NCI-H2227 (cell line): ENCODE results near the gene BRSK1.

Experiments
- DNase-seq: peaks from one replicate; lab custom pipeline; 2025; ENCODE audit not compliant: unreplicated experiment; lab: John Stamatoyannopoulos, UW

Gene BRSK1

GRCh38 chr19:55253842-55254624 is 29.8 kb upstream of the BRSK1 start:
- no peak for DNase-seq

GRCh38 chr19:55254625-55254977 is 29.2 kb upstream of the BRSK1 start:
- DNase-seq, result no peak

GRCh38 chr19:55255618-55256423 is 28.0 kb upstream of the BRSK1 start:
- DNase-seq, result no peak

GRCh38 chr19:55256562-55257460 is 27.0 kb upstream of the BRSK1 start:
- DNase-seq, result no peak

GRCh38 chr19:55257461-55258420 is 26.1 kb upstream of the BRSK1 start:
- peak; percentile 72 for DNase-seq

- DNase-seq, result peak; percentile 81
Observed at GRCh38 chr19:55258476-55258827, 25.3 kb upstream of the BRSK1 start.

- DNase-seq, result peak; percentile 100
Observed at GRCh38 chr19:55258828-55259539, 24.8 kb upstream of the BRSK1 start, which contains the start of gene PPP6R1. Gene PPP6R1 (minus strand): TSS chr19:55259017. CDS start chr19:55247103, 11,914 bp downstream.

GRCh38 chr19:55259540-55260210 is 24.1 kb upstream of the BRSK1 start:
- DNase-seq, result peak; percentile 82

- peak; percentile 41 for DNase-seq
Observed at GRCh38 chr19:55261671-55262126, 22.1 kb upstream of the BRSK1 start.

GRCh38 chr19:55262359-55262758 is 21.4 kb upstream of the BRSK1 start:
- DNase-seq, result no peak

GRCh38 chr19:55264531-55264930 is 19.3 kb upstream of the BRSK1 start:
- no peak for DNase-seq

GRCh38 chr19:55265173-55265572 is 18.6 kb upstream of the BRSK1 start:
- no peak for DNase-seq

GRCh38 chr19:55265723-55266386 is 17.9 kb upstream of the BRSK1 start:
- DNase-seq, result no peak

GRCh38 chr19:55266404-55266803 is 17.4 kb upstream of the BRSK1 start:
- no peak for DNase-seq

GRCh38 chr19:55266840-55267239 is 17.0 kb upstream of the BRSK1 start:
- no peak for DNase-seq

GRCh38 chr19:55269299-55269698 is 14.5 kb upstream of the BRSK1 start:
- DNase-seq, result no peak

- no peak for DNase-seq
Observed at GRCh38 chr19:55270172-55270942, 13.4 kb upstream of the BRSK1 start.

GRCh38 chr19:55272142-55272541 is 11.7 kb upstream of the BRSK1 start:
- no peak for DNase-seq
